NCI-H82 treated with DMSO at 0.1 percent for 48 hours (cell line): Measurements from ENCODE around the gene LRRC32.

ENCODE experiments used
- DNase-seq: peaks from one replicate; lab custom pipeline; 2025; ENCODE audit not compliant: unreplicated experiment; lab: John Stamatoyannopoulos, UW

Gene LRRC32, protein sequence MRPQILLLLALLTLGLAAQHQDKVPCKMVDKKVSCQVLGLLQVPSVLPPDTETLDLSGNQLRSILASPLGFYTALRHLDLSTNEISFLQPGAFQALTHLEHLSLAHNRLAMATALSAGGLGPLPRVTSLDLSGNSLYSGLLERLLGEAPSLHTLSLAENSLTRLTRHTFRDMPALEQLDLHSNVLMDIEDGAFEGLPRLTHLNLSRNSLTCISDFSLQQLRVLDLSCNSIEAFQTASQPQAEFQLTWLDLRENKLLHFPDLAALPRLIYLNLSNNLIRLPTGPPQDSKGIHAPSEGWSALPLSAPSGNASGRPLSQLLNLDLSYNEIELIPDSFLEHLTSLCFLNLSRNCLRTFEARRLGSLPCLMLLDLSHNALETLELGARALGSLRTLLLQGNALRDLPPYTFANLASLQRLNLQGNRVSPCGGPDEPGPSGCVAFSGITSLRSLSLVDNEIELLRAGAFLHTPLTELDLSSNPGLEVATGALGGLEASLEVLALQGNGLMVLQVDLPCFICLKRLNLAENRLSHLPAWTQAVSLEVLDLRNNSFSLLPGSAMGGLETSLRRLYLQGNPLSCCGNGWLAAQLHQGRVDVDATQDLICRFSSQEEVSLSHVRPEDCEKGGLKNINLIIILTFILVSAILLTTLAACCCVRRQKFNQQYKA

DNA sequence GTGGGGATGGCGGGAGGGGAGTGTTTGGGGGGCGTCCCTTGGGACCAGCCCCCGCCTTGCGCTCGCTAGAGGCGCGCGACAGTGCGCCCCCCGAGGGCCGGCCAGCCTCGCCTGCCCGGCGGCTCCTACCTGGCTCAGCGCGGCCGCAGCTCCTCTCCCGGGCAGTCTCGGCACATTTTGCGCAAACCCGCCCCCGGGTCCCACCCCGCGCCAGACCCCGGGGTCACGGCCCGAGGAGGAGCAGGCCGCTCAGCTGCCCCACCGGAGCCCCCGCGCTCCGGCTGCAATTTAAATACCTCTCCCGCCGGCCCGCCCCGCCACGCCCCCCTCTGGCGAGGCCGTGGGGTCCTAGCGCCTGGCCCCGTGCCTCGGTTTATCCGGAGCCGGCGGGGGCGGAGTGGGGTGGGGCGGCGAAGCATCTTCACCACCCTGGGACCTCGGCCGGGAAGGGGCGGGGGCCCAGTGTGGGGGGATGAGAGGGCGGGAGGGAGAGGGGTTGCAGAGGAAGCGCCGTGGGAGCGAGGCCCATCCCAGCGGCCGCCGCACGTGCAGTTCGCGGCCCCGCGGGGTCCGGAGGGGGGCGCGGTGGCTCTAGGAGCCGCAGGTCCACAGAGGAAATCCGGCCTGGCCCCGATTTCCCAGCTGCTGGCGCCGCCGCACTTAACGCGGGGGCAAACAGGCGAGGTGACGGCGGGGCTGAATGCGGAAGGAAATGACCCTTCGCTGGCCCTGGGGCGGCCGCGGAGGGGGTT is at the start of gene LRRC32:
TSS of gene LRRC32 (minus strand) at position 263 of the 752 bp plus-strand sequence. CDS start 4,793 bp downstream, outside the sequence.
- no peak for DNase-seq

DNA sequence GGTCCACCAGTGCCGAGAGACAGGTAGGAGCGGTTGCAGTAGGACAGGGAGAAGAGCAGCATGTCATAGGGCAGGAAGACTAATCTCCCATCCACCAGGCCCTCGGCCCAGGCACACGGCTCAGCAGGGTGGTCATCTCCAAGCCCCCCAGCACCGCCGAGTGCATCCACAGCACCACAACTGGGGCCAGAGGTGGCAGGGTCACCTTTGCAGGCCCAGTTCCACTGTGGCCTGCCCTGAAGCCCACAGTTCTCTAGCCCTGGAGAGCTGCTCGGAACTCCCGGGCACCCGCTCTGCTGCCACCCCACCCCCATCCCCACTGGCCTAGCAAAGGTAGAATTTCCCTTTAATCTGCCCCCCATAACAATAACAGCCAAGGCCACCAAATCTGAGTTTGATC is 49.1 kb upstream of the LRRC32 start:
- DNase-seq = no peak

DNA sequence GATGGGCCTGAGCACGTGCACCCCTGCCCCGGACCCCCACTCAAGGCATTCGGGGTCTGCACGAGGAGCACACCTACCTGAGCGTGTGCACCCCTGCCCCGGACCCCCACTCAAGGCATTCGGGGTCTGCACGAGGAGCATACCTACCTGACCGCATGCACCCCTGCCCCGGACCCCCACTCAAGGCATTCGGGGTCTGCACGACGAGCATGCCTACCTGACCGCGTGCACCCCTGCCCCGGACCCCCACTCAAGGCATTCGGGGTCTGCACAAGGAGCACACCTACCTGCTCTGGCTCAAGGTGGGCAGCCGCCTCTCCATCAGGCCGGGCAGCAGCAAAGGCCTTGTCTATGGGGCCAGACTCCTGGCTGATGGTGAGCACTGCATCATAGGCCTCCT is 48.7 kb upstream of the LRRC32 start:
- no peak for DNase-seq

DNA sequence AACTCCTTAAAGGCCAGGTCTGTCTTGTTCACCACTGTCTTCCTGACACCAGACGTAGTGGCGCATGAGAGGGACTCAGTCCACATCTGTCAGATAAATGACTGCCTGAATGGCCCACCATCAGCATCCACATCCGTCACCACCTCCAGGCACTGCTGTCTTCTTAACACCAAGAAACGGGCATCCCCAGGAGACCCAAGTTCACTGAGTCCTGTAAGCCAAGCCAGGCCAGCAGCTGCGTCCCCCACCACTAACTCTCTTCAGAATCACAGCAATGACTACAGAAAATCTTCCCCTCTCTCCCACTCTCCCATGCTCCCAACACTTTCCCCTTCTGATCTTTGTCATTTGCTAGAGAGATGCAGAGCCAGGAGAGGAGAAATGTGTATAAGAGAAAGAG is 47.3 kb upstream of the LRRC32 start:
- no peak for DNase-seq

DNA sequence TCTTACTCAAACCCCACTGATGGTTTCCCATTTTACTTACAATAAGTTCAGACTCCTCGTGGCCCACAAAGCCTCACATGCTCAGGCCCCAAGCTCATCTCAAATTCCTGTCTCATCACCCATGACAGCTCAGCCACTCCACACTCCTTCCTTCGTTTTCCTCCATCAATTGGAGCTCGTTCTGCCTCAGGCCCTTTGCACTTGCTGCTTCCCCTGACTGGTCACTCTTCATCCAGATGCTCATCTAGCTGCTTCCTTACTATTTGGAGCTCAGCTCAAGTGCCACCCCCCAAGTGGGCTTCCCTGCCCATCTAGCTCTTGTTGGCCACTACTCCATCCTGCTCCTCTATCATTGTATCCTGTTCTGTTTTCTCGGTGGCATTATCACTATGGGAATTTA is 46.8 kb upstream of the LRRC32 start:
- DNase-seq = no peak

DNA sequence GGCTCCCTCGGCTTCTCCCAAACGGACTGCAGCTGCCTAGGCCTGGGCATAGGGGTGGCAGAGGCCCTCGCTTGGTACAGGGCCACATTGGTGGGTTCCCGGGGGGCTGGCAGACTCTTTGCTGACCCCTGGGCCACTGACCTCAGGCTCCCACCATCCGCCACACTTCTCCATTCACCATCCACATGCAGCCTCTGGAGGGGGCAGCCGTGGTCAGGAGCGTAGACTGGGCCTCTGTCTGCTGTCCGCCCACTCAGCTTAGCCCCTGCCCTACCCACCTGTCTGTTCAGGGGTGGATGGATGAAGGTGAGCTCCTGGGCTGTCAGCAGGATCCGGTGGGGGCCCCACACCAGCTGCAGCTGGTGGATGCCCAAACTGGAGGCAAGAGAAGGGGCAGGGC is 45.7 kb upstream of the LRRC32 start:
- DNase-seq = no peak

DNA sequence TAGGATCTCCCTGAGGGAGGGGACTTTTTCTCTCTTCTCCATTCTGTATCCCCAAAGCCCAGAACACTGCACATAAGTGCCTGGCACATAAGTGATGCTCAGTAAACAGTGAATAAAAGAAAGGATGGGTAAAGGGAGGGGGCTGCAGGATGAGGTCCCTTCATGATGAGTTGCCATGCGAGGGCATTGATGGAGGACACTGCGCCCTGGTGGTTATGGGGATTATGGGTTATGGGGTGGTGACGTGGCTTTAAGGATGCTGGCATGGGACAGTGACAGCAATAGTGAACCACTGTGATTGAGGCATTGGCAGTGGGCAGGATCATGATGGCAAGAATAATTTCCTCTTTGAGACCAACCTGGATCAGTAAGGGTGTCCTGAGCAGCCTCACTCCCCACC is 43.9 kb upstream of the LRRC32 start:
- no peak for DNase-seq

DNA sequence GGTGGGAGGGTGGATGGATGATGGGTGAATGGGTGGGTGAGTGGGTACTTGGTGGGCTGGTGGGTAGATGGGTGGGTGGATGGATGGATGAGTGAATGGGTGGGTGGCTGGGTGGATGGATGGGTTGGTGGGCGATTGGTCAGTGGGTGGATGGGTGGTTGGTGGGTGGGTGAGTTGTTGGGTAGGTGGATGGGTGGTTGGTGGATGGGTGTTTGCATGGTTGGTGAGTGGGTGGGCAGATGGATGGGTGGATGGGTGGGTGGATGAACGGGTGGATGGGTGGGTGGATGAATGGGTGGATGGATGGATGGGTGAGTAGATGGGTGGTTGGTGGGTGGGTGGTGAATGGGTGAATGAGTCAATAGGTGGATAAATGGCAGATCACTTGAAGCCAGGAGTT is 43.0 kb upstream of the LRRC32 start:
- no peak for DNase-seq

DNA sequence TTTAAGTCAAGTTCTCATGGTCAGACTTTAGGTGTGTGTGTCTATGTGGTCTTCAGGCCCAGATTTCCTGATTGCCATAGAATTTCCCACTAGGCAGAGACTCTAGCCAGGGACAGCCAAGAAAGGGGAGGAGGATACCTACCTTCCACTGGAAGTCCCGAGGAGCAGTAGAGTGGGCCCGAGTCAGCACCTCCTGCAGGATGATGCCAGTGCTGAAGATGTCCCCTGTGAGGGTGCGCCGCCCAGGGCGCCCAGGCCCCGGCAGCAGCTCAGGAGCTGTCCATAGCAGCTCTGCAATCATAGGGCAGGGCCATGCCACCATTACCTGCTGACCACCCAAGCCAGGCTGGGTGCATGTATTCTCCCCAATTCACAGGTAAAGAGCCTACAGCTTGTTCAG is 41.6 kb upstream of the LRRC32 start:
- DNase-seq = no peak

DNA sequence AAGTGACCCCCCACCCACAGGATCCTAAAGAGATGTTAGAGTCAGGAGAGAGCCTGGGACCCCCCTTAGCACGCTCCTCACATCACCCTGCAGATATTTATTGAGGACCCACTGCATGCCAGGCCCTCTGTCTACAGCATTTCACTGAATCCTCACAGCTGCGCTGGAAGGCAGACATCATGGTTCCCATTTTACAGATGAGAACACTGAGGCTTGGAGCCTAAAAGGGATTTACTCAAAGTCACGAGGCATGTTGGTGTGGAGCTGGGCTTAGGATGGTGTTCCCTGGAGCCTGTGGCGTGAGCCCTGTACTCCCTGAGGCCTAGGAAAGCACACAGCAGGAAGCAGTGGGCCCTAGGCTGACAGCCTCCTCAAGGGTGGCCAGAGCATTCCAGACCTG is 39.2 kb upstream of the LRRC32 start:
- DNase-seq = no peak

DNA sequence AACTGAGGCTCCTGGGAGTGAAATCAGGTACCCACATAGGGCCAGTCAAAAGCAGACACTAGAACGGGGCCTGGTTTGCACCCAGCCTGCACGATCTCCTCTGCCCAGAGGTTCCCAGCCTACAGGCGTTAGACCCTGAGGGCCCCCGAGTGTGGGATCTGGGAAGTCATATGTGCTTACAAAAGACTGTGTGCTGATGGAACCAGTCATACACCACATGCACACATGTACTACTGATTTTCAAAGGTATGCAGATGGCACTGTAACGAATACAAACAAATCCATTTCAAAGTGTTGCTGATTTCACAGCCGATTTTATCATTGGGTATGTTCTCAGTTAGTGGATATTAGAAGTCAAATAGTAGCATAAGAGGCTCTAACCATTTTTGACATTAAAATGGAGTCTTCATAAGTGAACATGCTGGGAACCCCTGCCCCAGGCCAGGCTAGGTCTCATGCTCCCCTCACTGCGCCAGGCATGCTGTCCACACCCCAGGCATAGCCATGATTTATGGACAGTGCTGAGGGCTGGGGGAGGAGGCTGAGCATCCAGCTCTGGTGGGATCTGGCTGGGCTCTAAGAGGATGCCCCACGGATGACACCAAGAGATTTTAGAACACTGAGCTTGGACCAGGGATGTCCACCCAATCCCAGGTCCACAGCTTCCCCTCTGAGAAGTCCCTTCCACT is 38.6 kb upstream of the LRRC32 start:
- DNase-seq = no peak

DNA sequence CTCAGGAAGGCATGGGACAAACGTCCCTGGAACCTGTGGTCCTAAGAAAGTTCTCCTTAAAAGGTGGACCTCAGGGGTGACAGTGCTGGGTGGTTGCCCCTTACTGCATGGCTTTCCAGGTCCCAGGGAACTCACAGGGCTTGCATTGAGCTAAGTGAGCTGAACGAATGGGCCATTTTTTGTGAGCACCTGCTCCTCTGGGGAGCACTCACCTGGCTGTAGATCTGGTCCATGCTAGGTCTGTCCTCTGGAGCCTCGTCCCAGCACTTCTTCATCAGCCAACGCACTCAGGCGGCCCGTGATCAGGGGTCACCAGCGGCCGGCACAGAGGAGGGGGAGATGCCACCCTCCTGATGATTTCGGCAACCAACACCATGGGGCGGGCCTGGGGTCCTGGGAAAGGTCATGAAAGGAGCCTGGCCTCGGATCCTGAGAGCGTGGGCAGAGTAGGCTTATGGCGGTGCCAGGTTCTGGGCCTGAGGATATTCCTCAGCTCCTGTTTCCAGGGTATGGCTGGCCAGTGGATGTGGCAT is 36.8 kb upstream of the LRRC32 start:
- no peak for DNase-seq

DNA sequence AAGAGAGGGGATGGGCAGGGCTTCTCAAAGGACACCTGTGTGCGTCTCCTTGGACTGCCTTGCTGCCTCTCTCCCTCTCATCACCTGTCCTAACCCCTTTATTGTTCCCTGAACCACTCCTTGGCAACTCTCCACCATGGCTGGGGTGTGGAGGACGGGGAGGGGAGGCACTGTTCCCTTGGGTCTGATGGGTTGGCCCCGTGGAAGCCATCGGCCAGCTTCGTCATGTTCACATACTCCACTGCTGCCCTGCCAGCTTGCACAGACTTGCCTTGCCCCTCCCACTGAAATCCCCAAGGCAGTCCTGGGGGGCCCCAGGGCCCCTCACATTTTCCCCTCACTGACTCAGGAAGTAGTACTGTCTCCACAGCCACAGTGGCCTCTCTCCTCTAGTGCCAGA is 36.1 kb upstream of the LRRC32 start:
- DNase-seq = no peak

DNA sequence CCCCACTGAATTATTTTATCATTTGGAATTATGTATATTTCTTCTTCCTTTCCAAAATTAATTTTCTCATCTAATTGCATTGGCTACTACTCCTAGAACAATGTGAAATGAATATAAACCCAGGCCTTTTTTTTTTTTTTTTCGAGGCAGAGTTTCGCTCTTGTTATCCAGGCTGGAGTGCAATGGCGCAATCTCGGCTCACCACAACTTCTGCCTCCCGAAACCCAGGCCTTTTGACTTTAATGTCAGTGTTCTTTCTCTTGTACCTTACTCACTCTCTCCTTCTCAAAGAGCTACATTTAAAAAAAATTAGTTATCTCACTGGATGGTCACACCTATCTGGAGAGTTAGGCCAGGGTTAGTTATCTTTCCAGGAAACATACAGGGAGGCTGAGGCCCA is 35.3 kb upstream of the LRRC32 start:
- no peak for DNase-seq

DNA sequence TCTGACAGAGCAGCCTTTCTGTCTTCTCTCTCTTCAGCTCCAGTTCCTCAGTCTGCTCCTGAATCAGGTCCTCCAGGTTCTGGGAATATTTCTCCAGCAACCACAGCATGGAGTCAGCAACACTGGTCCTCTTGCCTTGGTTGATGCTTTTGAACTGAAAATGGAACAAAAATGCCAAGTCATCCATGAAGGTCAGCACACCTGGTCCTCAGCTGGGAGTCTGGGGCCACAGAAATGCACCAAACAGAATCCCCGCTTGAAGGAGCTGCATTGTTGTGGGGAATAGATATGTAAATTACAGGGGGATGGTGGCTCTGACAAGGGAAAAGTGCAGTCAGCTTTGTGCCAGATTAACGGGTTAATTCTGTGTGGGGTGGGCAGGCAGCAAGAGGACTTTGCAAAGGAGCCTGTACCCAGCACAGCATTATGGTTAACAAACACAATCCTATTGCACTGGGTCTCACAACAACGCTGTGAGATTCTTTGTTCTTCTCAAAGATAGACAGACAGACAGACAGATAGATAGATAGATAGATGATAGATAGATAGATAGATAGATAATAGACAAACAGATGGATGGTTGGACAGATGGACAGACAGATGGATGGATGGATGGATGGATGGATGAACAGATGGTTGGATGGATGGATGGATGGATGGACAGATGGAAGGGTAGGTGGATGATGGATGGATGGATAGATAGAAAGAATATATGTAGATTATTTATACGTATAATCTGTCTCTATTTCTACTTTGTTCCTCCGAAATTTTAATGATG is 33.8 kb upstream of the LRRC32 start:
- peak; percentile 68 for DNase-seq

DNA sequence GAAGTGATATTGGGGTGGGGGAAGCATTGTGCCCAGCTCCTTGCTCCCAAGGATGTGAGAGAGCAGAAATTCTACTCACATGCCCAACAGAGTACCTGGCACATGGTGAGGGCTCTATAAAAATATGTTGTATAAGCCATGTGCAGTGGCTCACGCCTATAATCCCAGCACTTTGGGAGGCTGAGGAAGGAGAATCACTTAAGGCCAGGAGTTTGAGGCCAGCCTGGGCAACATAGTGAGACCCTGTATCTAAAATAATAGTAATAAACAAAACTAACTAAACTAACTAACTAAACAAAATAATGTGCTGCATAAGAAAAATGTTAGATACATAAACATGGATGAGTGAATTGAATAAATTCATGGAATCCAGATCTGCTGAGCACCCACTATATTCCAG is 33.2 kb upstream of the LRRC32 start:
- no peak for DNase-seq

DNA sequence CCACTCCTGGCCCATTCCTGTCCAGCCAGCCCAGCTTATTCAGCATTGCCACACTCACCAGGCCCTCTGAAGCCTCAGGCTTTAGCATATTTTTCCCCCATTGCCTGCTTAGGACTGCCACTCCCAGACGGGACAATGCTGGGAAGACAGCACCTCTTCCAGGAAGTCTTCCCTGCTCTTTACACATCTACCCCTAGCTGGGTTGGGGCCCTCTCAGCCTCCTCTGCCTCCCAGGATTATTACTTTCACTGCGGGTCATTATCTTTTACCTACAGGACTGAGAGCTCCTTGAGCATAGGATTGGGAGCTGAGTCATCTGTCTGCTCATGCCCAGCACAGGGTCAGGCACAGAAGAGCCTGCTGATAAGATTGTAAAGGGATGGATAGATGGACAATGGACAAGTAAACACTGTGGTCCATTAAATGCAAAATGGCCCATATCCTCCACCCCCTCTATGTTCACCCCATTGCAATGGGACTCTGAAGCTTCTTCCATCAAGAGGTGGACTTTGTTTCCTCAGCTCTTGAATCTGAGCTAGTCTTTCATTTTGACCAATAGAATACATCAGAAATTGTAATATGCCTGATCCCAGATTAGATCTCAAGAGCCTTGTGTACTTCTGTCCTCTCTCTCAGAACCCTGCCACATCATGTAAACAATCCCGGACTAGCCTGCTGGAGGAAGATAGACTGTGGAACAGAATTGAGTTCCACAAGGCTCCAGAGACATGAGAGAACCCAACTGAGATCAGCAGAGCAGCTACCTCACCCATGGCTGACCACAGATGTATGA is 32.0 kb upstream of the LRRC32 start:
- DNase-seq = no peak

DNA sequence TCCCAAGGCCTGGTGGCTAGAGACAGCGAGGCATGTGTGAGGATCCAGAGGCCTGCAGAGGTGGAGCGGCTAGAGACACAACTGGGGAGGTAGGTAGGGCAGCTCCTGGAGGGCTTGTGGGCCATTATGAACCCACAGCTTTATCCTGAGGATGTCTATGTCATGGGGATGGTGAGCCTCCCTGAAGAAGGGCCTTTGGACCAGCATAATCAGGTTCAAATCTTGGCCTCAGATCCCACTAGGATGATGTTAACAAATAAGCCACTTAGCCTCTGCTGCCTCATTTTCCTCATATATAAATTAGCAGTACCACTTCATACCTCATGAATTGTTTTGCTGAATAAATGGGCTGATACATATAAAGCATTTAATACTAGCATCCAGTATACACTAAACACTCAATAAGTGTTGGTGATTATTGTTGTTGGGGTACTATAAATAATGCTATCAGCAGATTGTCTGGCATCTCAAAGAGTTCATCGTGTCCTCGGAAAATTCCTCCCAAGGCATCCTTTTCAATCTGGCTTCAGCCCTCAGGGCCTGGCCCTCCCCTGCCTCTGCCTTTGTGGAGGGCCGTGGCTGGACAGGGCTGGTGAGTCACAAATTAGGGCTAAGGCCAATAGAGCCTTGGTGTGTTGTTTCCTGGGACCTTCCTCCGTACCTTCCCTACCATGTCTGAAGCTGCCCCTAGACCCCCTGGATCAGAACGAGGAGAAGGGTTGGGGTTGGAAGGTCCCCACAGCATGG is 30.9 kb upstream of the LRRC32 start:
- no peak for DNase-seq
